Spleen (tissue), 11 donors: ENCODE results near the gene FAM120B. TPM values are rescaled to one million over a fixed set of nuclear protein-coding genes. Genes with fewer than 3 reads are reported as not detected.
A peak's percentile ranks its signal among the peaks of the same experiment; 100 is the strongest.

ENCODE experiments used
- DNase-seq: peaks from one replicate; pipeline ENCODE4 v3.0.0-alpha.2; 2020
- H3K27ac ChIP-seq, 8 donors: fragments of 200-600 bp; sonication (generic) in 7 of 8; 1 replicate in 4 of 8; 2 replicates in 4 of 8; pipeline versions ENCODE4 v1.5.0 to v1.8.0; 2016 to 2021; ENCODE audit warnings: inconsistent platforms in 4 of 8, mild to moderate bottlenecking in 4 of 8, moderate library complexity in 1 of 8
- H3K27me3 ChIP-seq, 7 donors: fragments of 200-600 bp; sonication (generic) in 6 of 7; replicated peaks in 1 of 7; 1 replicate in 4 of 7; 2 replicates in 3 of 7; pipeline versions ENCODE4 v1.5.0 to v1.8.0; 2016 to 2021; ENCODE audit warnings: inconsistent platforms in 3 of 7, mild to moderate bottlenecking in 1 of 7
- H3K36me3 ChIP-seq, 6 donors: fragments of 200-600 bp; sonication (generic) in 5 of 6; 1 replicate in 4 of 6; 2 replicates in 2 of 6; pipeline versions ENCODE4 v1.5.0 to v1.8.0; 2016 to 2021; ENCODE audit warnings: inconsistent platforms in 2 of 6
- H3K4me1 ChIP-seq, 6 donors: fragments of 200-600 bp; sonication (generic) in 5 of 6; 1 replicate in 3 of 6; 2 replicates in 3 of 6; pipeline versions ENCODE4 v1.5.0 to v1.8.0; 2016 to 2021; ENCODE audit warnings: inconsistent platforms in 3 of 6
- H3K4me3 ChIP-seq, 8 donors: fragments of 200-600 bp; sonication (generic) in 7 of 8; 1 replicate in 4 of 8; 2 replicates in 4 of 8; pipeline versions ENCODE4 v1.5.0 to v1.8.0; 2016 to 2021; ENCODE audit warnings: inconsistent platforms in 4 of 8, mild to moderate bottlenecking in 4 of 8, moderate library complexity in 2 of 8
- H3K9me3 ChIP-seq, 8 donors: fragments of 200-600 bp; sonication (generic) in 7 of 8; 1 replicate in 4 of 8; 2 replicates in 4 of 8; pipeline versions ENCODE4 v1.5.0 to v1.8.0; 2016 to 2021; ENCODE audit warnings: inconsistent platforms in 4 of 8
- CTCF ChIP-seq, 11 experiments: fragments of 200-600 bp in 7 of 11; fragments of 450-650 bp in 4 of 11; sonication (generic) in 4 of 11; IDR thresholded peaks in 8 of 11; conservative IDR thresholded peaks in 3 of 11; 1 replicate in 7 of 11; 2 replicates in 4 of 11; pipeline versions ENCODE4 v1.4.0 to v1.8.0; 2016 to 2021; ENCODE audit warnings: antibody characterized with exemption in 11 of 11, inconsistent platforms in 4 of 11, mild to moderate bottlenecking in 1 of 11
- POLR2A ChIP-seq, 3 donors: fragments of 450-650 bp; IDR thresholded peaks; one replicate each; pipeline ENCODE4 v1.5.1; 2017; ENCODE audit warnings: antibody characterized with exemption in 3 of 3, mild to moderate bottlenecking in 1 of 3
- POLR2AphosphoS5 ChIP-seq, 3 donors: sonication (generic); formaldehyde crosslinking; IDR thresholded peaks; one replicate each; pipeline ENCODE4 v1.5.1; 2017; ENCODE audit warnings: antibody characterized with exemption in 3 of 3
- WGBS, 5 donors: extraction: QIAGEN DNeasy Blood & Tissue Kit in 3 of 5; methylation state at CpG; one replicate each; pipeline versions ENCODE4 v1.1.5 to v1.1.7; 2013 to 2018; 5-methylcytosine and 5-hydroxymethylcytosine counted together
- intact Hi-C: fragments of 100-400 bp; cut with DNase I; formaldehyde crosslinking; loops from one replicate; pipeline ENCODE4 v1.15.0; 2023; ENCODE audit warnings: low total_unique reads
- polyA plus RNA-seq, 3 donors: library from polyadenylated mRNA; stranded (reverse); fragments of 200-250 nt; gene quantifications; one replicate each; pipeline ENCODE4 v1.2.1, GENCODE V29; 2013
- total RNA-seq, 7 donors: library from RNA; depleted of rRNA in 3 of 7; stranded (reverse); fragments of >200 nt in 3 of 7; fragmentation: NEBNext Ultra II Directional in 4 of 7; extraction: Animal tissue kit (Norgen Biotek cat#: 25700) in 4 of 7; gene quantifications; one replicate each; pipeline versions ENCODE4 v1.1.0 to v1.2.1, GENCODE V29; 2016 to 2021
- donor health status: healthy with polysubstance abuse.
- donor health status: DM: no; HTN: no; CAD: no; lungs with moderate emphysema.
- donor health status: DM: no; HTN: no; CAD: no.
- donor health status: Bipolar disorder and iron deficiency.
- donor health status: healthy.
- donor health status: DM: no; HTN: no; CAD: no.
- donor health status: DM: yes; HTN: yes; CAD: no.

The FAM120B gene
- total and polyA plus RNA-seq, 10 donors, result 7.6 to 41.2 (median 26.8) TPM

DNA sequence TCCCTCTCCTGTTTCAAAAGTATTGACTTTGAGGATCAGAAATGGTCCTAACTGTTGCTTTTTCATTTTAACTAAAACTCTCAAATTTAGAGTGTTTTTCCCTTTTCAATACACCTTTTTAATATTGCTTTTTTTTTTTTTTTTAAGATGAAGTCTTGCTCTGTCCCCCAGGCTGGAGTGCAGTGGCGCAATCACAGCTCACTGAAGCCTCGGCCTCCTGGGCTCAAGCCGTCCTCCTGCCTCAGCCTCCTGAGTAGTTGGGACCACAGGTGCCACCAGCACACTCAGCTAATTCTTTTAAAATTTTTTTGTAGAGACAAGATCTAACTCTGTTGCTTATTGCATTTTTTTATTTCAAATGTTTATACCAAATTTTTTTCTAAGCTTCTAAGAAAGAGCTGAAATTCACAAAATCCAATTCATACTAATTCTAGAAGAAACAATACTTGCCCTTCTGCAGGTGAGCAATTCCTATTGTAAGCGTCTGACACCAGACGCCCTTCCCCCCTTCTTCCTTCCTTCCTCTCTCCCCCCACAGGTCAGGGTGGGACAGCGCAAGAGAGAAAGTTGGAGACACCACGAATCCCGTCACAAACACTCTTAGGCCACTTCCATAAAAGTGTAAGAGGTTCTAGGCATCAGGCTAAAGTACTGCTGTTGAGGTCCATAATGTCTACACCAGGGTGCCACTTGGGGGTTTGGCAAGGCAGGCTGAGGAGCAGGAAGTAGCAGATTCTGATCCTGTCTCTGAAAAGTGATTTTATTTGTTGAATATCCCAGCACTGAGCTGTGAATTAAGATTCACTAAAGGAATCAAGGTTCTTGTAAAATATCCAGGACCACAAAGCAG is 28.4 kb upstream of the FAM120B start:
- Histone ChIP-seq H3K36me3 (peaks cover 0 to 18% (median 9%) of the 10 kb centered on the region in 6 donors), H3K9me3 (no peaks in the 10 kb centered on the region), H3K4me3 (peak overlapping the region in 1 of 8 donors; percentile 9), H3K27me3 (peaks cover 0 to 61% (median 0%) of the 10 kb centered on the region in 7 donors), H3K27ac (peak overlapping the region; percentile 15 to 76 (median 64)), H3K4me1 (peaks cover 36 to 86% (median 62%) of the 10 kb centered on the region in 6 donors)
- intact Hi-C loops, result no loop called here
- peak; percentile 28 for DNase-seq
- WGBS, 5 donors, result 47 to 59% (median 53%) methylated on average over 8 of the region's 8 CpGs
- no peak for TF ChIP-seq POLR2AphosphoS5 (IDR thresholded peaks at IDR 0.05)
- no peak for TF ChIP-seq CTCF (IDR thresholded peaks at IDR 0.05 in 8 of 11, conservative IDR thresholded peaks at IDR 0.05 in 3 of 11)
- TF ChIP-seq POLR2A (IDR thresholded peaks at IDR 0.05), result no peak

DNA sequence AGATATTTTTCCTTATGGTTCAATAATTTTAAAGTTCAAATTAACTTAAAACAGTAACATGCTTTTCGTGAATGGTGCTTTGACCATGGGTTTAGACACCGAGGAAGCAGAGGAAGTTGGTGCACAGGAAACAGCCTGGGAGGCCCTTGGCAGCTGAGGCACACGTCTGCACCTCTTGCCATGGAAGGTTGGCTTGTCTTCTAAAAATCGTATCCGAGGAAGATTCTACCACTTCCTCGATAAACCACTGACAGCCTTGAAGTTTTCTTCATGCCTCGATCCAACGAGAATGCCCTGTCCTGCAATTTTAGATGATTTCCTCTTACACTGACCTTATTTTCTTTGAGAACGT is 27.8 kb upstream of the FAM120B start:
- Histone ChIP-seq H3K27me3 (peaks cover 0 to 61% (median 0%) of the 10 kb centered on the region in 7 donors), H3K4me3 (peak overlapping the region in 1 of 8 donors; percentile 9), H3K36me3 (peaks cover 0 to 24% (median 13%) of the 10 kb centered on the region in 6 donors), H3K27ac (peak overlapping the region; percentile 15 to 76 (median 64)), H3K9me3 (no peaks in the 10 kb centered on the region), H3K4me1 (peaks cover 36 to 80% (median 60%) of the 10 kb centered on the region in 6 donors)
- WGBS, 5 donors, result 5 to 10% (median 8%) methylated on average over 9 of the region's 9 CpGs
- DNase-seq, result peak; percentile 67
- TF ChIP-seq POLR2AphosphoS5 (IDR thresholded peaks at IDR 0.05), result peak in 1 of 3 donors; percentile 7
- TF ChIP-seq POLR2A (IDR thresholded peaks at IDR 0.05), result no peak
- intact Hi-C loops, result no loop called here

DNA sequence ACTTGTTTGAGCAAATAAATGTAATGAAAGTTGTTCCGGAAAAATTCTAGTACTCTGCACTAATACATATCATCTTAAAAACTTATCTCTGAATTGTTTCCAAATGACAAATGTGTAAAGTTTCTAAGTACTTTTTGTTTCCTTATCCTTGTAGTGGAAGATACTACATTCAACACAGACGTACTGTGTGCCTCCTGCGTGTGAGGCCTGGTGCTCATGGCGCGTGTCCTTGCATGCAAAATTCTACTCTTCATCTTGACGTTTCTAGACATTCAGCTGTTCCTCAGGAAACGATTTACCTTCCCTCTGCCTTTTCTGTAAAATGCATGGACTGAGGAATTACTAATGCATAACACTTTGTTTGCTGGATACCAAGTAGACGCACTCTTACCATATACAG is 27.1 kb upstream of the FAM120B start:
- H3K27ac ChIP-seq, result peak overlapping the region in 6 of 8 donors; percentile 29 to 76 (median 67)
- no peak overlapping the region for H3K4me3 ChIP-seq
- no peak for DNase-seq
- H3K27me3 ChIP-seq, result peaks cover 0 to 55% (median 0%) of the 10 kb centered on the region in 7 donors
- intact Hi-C loops, result no loop called here
- TF ChIP-seq CTCF (IDR thresholded peaks at IDR 0.05 in 8 of 11, conservative IDR thresholded peaks at IDR 0.05 in 3 of 11) (no peak), POLR2A (IDR thresholded peaks at IDR 0.05) (no peak), POLR2AphosphoS5 (IDR thresholded peaks at IDR 0.05) (no peak)
- no peaks in the 10 kb centered on the region for H3K9me3 ChIP-seq
- H3K36me3 ChIP-seq, result peaks cover 0 to 31% (median 16%) of the 10 kb centered on the region in 6 donors
- H3K4me1 ChIP-seq, result peaks cover 30 to 73% (median 56%) of the 10 kb centered on the region in 6 donors
- WGBS, 5 donors, result 74 to 88% (median 82%) methylated on average over 8 of the region's 8 CpGs

GRCh38 chr6:170279977-170280688 is 26.4 kb upstream of the FAM120B start:
- 37 to 71% (median 54%) methylated on average over 30 to 36 of the region's 36 CpGs for WGBS, 5 donors
- peak overlapping the region in 6 of 8 donors; percentile 8 to 61 (median 18) for H3K4me3 ChIP-seq
- peak overlapping the region in 7 of 8 donors; percentile 22 to 76 (median 65) for H3K27ac ChIP-seq
- peaks cover 0 to 53% (median 0%) of the 10 kb centered on the region in 7 donors for H3K27me3 ChIP-seq
- peaks cover 25 to 73% (median 48%) of the 10 kb centered on the region in 6 donors for H3K4me1 ChIP-seq
- TF ChIP-seq POLR2AphosphoS5 (IDR thresholded peaks at IDR 0.05) (peak; percentile 82 to 90 (median 89)), POLR2A (IDR thresholded peaks at IDR 0.05) (no peak)
- intact Hi-C loops, result no loop called here
- H3K9me3 ChIP-seq, result no peaks in the 10 kb centered on the region
- peak; percentile 93 for DNase-seq
- H3K36me3 ChIP-seq, result peaks cover 0 to 38% (median 19%) of the 10 kb centered on the region in 6 donors
